Parathyroid adenoma (tissue), 2 donors: ENCODE results near the gene SHROOM1.

Source experiments
- H2AFZ ChIP-seq: fragments of 300-600 bp; sonication (generic); one replicate; pipeline ENCODE4 v1.7.0; 2017; ENCODE audit warnings: antibody characterized with exemption, mild to moderate bottlenecking
- H3K27ac ChIP-seq: fragments of 300-600 bp; sonication (generic); one replicate; pipeline ENCODE4 v1.7.0; 2017
- H3K27me3 ChIP-seq: fragments of 300-600 bp; sonication (generic); one replicate; pipeline ENCODE4 v1.7.0; 2017; ENCODE audit warnings: low read length; ENCODE audit not compliant: control insufficient read depth, insufficient read depth
- H3K36me3 ChIP-seq: fragments of 300-600 bp; sonication (generic); one replicate; pipeline ENCODE4 v1.7.0; 2017; ENCODE audit warnings: low read length; ENCODE audit not compliant: control insufficient read depth, insufficient read depth
- H3K4me1 ChIP-seq: fragments of 300-600 bp; sonication (generic); one replicate; pipeline ENCODE4 v1.7.0; 2017; ENCODE audit warnings: control low read depth
- H3K4me2 ChIP-seq: fragments of 300-600 bp; sonication (generic); one replicate; pipeline ENCODE4 v1.7.0; 2017; ENCODE audit warnings: low read length
- H3K4me3 ChIP-seq: fragments of 300-600 bp; sonication (generic); one replicate; pipeline ENCODE4 v1.7.0; 2017; ENCODE audit warnings: low read depth, low read length
- H3K79me2 ChIP-seq: fragments of 300-600 bp; sonication (generic); one replicate; pipeline ENCODE4 v1.7.0; 2017; ENCODE audit warnings: control low read depth
- H3K9ac ChIP-seq: fragments of 300-600 bp; sonication (generic); one replicate; pipeline ENCODE4 v1.7.0; 2017; ENCODE audit warnings: mild to moderate bottlenecking
- H3K9me3 ChIP-seq: fragments of 300-600 bp; sonication (generic); one replicate; pipeline ENCODE4 v1.7.0; 2017; ENCODE audit warnings: low read length; ENCODE audit not compliant: control insufficient read depth
- TF ChIP-seq, protein P1 (sequence below): fragments of 300-600 bp; sonication (generic); IDR thresholded peaks from one replicate; pipeline ENCODE4 v1.7.0; 2017; ENCODE audit warnings: antibody characterized with exemption, mild to moderate bottlenecking
- donor health status: primary hyperparathyroidism.

Gene SHROOM1

DNA sequence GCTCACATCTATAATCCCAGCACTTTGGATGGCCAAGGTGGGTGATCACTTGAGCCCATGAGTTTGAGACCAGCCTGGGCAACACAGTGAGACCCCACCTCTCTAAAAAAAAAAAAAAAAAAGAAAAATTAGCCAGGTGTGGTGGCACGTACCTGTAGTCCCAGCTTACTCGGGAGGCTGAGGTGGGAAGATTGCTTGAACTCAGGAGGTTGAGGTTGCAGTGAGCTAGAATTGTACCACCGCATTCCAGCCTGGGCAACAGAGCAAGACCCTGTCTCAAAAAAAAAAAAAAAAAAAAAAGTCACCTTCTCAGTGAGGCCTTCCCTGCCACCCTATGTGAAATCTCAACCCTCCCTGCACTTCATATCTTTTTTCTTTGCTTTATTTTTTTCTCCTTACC is 39.4 kb downstream of the SHROOM1 start:
- H3K9me3 ChIP-seq, result no peaks in the 10 kb centered on the region
- no peak overlapping the region for H3K27ac ChIP-seq
- H3K4me2 ChIP-seq, result no peak overlapping the region
- TF ChIP-seq, protein P1, sequence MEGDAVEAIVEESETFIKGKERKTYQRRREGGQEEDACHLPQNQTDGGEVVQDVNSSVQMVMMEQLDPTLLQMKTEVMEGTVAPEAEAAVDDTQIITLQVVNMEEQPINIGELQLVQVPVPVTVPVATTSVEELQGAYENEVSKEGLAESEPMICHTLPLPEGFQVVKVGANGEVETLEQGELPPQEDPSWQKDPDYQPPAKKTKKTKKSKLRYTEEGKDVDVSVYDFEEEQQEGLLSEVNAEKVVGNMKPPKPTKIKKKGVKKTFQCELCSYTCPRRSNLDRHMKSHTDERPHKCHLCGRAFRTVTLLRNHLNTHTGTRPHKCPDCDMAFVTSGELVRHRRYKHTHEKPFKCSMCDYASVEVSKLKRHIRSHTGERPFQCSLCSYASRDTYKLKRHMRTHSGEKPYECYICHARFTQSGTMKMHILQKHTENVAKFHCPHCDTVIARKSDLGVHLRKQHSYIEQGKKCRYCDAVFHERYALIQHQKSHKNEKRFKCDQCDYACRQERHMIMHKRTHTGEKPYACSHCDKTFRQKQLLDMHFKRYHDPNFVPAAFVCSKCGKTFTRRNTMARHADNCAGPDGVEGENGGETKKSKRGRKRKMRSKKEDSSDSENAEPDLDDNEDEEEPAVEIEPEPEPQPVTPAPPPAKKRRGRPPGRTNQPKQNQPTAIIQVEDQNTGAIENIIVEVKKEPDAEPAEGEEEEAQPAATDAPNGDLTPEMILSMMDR, result no peak
- no peaks in the 10 kb centered on the region for H3K79me2 ChIP-seq
- no peaks in the 10 kb centered on the region for H3K4me1 ChIP-seq
- no peaks in the 10 kb centered on the region for H3K36me3 ChIP-seq
- no peak overlapping the region for H3K4me3 ChIP-seq
- H3K27me3 ChIP-seq, result no peaks in the 10 kb centered on the region
- no peak overlapping the region for H2AFZ ChIP-seq
- H3K9ac ChIP-seq, result no peak overlapping the region

DNA sequence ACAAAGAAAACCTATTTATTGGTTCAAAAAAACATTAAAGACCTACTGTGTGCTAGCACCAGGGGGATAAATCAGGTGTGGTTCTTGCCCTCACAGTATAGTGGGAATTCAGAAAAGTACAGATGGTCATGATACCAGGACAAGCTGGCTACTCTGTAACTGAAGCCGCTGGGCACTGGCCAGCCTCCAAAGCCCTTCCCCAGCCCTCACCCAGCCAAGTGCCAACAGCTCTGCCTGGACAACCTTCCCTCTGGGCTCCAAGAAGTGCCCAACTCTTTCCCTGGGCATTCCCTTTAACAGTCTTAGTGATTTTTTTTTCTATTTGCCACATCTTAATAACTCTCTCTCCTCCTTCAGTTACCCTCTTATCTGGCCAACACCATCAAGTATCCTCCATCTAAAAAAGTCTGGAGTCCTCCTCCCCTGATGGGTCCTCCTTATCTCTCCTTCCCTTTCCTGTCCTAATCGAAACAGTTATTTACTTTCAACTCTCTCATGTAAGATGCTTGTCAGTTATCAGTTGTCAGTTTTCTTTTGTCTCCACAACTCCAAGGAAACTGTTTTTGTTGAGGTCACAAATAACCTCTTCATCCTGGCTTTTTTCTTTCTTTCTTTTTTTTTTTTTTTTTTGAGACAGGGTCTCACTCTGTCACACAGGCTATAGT is 40.1 kb downstream of the SHROOM1 start:
- TF ChIP-seq, protein P1, result no peak
- Histone ChIP-seq H2AFZ (no peak overlapping the region), H3K79me2 (no peaks in the 10 kb centered on the region), H3K4me3 (no peak overlapping the region), H3K27ac (no peak overlapping the region), H3K9me3 (no peaks in the 10 kb centered on the region), H3K4me1 (no peaks in the 10 kb centered on the region), H3K4me2 (no peak overlapping the region), H3K36me3 (no peaks in the 10 kb centered on the region), H3K27me3 (no peaks in the 10 kb centered on the region), H3K9ac (no peak overlapping the region)

DNA sequence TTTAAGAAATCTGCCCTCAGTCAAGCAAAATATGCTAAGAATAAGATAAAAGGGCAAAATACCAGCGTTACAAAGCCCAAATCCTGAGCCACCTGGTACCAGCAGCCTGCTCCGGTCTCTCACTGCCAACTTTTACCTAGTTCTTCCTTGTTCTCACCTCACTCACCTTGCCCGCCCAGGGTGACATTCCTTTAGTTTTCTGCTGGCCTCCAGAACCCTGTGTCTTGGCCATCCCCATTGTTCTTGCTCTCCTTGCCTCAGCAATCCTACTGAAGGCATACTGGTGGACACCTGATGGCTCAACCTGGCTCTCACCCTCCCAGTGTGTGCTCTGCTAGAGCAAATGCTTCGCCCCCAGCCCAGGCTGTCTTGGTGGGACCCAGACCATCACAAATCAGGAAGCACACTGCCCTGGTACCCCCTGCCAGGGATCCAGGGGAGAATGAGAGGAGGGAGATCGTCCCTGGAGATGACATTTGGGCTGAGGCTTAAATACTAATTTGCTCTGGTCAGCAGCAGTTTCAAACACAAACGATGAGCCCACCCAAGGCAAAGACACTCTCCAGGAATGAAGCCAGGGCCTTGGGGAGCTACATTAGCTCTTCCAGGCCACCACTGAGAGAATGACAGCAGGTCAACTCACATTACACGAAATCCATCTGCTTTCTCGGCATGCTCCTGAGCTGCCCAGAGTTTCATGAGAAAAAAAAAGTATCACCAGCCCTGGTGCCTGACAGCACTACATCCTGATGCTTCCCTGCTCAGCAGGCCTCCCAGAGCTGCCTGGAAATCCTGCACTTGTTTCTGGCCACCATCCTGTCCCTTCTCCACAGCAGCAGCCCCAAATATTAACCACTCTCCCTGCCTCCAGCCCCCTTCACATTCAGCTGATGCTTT is 41.2 kb downstream of the SHROOM1 start:
- no peaks in the 10 kb centered on the region for H3K4me1 ChIP-seq
- H3K36me3 ChIP-seq, result no peaks in the 10 kb centered on the region
- TF ChIP-seq, protein P1, result no peak
- H3K79me2 ChIP-seq, result no peaks in the 10 kb centered on the region
- no peak overlapping the region for H3K9ac ChIP-seq
- no peaks in the 10 kb centered on the region for H3K9me3 ChIP-seq
- H3K4me2 ChIP-seq, result no peak overlapping the region
- H3K4me3 ChIP-seq, result no peak overlapping the region
- H3K27ac ChIP-seq, result no peak overlapping the region
- no peak overlapping the region for H2AFZ ChIP-seq
- H3K27me3 ChIP-seq, result no peaks in the 10 kb centered on the region

DNA sequence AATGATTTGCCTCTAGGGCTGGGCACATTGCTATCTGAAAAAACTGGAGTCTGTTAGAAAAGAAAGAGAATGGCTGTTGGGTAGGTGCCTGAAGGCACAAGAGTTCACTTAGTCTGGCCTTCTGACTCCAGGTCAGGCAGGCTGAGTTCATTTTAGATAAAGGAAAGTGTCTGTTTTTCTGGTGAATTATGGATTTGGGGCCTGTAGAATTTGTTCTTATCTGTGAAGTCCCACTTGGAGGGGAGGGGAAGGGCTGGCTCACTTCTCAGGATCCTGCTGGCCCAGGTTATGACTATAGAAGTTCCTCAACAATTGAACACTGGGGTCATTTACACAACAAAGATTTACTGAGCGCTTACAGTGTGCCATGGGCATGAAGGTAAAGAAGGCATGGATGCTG is 41.9 kb downstream of the SHROOM1 start:
- H3K4me3 ChIP-seq, result no peak overlapping the region
- H2AFZ ChIP-seq, result no peak overlapping the region
- no peak overlapping the region for H3K27ac ChIP-seq
- H3K27me3 ChIP-seq, result no peaks in the 10 kb centered on the region
- H3K4me2 ChIP-seq, result no peak overlapping the region
- H3K4me1 ChIP-seq, result no peaks in the 10 kb centered on the region
- H3K79me2 ChIP-seq, result no peaks in the 10 kb centered on the region
- H3K9ac ChIP-seq, result no peak overlapping the region
- H3K36me3 ChIP-seq, result no peaks in the 10 kb centered on the region
- TF ChIP-seq, protein P1, result no peak
- no peaks in the 10 kb centered on the region for H3K9me3 ChIP-seq
